Gastroesophageal sphincter (tissue), 3 donors: ENCODE results near the gene CNTROB.

ENCODE experiments used
- POLR2A ChIP-seq, 2 donors: fragments of 450-650 bp; IDR thresholded peaks; one replicate each; pipeline ENCODE4 v1.6.1; 2017; ENCODE audit warnings: antibody characterized with exemption in 2 of 2, mild to moderate bottlenecking in 2 of 2, moderate library complexity in 1 of 2
- POLR2AphosphoS5 ChIP-seq: sonication (generic); formaldehyde crosslinking; IDR thresholded peaks from one replicate; pipeline ENCODE4 v1.6.1; 2017; ENCODE audit warnings: antibody characterized with exemption
- TF ChIP-seq, protein P1 (sequence below), 4 experiments: fragments of 200-600 bp in 2 of 4; fragments of 450-650 bp in 2 of 4; sonication (generic) in 1 of 4; IDR thresholded peaks; one replicate each; pipeline ENCODE4 v1.5.1; 2017 to 2019; ENCODE audit warnings: antibody characterized with exemption in 4 of 4, mild to moderate bottlenecking in 2 of 4, moderate library complexity in 2 of 4

- TF ChIP-seq, protein P1, sequence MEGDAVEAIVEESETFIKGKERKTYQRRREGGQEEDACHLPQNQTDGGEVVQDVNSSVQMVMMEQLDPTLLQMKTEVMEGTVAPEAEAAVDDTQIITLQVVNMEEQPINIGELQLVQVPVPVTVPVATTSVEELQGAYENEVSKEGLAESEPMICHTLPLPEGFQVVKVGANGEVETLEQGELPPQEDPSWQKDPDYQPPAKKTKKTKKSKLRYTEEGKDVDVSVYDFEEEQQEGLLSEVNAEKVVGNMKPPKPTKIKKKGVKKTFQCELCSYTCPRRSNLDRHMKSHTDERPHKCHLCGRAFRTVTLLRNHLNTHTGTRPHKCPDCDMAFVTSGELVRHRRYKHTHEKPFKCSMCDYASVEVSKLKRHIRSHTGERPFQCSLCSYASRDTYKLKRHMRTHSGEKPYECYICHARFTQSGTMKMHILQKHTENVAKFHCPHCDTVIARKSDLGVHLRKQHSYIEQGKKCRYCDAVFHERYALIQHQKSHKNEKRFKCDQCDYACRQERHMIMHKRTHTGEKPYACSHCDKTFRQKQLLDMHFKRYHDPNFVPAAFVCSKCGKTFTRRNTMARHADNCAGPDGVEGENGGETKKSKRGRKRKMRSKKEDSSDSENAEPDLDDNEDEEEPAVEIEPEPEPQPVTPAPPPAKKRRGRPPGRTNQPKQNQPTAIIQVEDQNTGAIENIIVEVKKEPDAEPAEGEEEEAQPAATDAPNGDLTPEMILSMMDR (IDR thresholded peaks at IDR 0.05), result no peak
- peak in 1 of 2 donors; percentile 5 for TF ChIP-seq POLR2A (IDR thresholded peaks at IDR 0.05)
- no peak for TF ChIP-seq POLR2AphosphoS5
These were observed 43.7 kb upstream of the CNTROB start, which contains the start of gene CHD3 for GRCh38 chr17:7888184-7888920.
